ENCODE data around the gene TRIM74.
"Not testable (repeated sequence)": the region's sequence is repeated elsewhere in the genome, so short reads cannot be mapped to it uniquely, and the experiment has no call there.

The TRIM74 gene

GRCh38 chr7:72954563-72955198 lies 14.6 kb downstream of the TRIM74 start:
- DNase-seq (ENCODE audit: low spot score), result not testable (repeated sequence)

GRCh38 chr7:72953901-72954562 lies 15.2 kb downstream of the TRIM74 start:
- DNase-seq (ENCODE audit: low spot score), result not testable (repeated sequence)

GRCh38 chr7:72950432-72950831 lies 18.8 kb downstream of the TRIM74 start:
- not testable (repeated sequence) for DNase-seq (ENCODE audit: low spot score)

GRCh38 chr7:72949686-72950085 lies 19.6 kb downstream of the TRIM74 start:
- DNase-seq (ENCODE audit: low spot score), result not testable (repeated sequence)

- not testable (repeated sequence) for DNase-seq (ENCODE audit: low spot score)
Measured at GRCh38 chr7:72949276-72949675, 20.0 kb downstream of the TRIM74 start.

- not testable (repeated sequence) for DNase-seq (ENCODE audit: low spot score)
Measured at GRCh38 chr7:72948714-72949113, 20.6 kb downstream of the TRIM74 start.

GRCh38 chr7:72946130-72946745 lies 23.0 kb downstream of the TRIM74 start:
- not testable (repeated sequence) for DNase-seq (ENCODE audit: low spot score)

GRCh38 chr7:72945597-72945996 lies 23.7 kb downstream of the TRIM74 start:
- peak; percentile 4 for DNase-seq (ENCODE audit: low spot score)

- DNase-seq (ENCODE audit: low spot score), result not testable (repeated sequence)
Measured at GRCh38 chr7:72944937-72945336, 24.3 kb downstream of the TRIM74 start.

- DNase-seq (ENCODE audit: low spot score), result not testable (repeated sequence)
Measured at GRCh38 chr7:72942956-72943355, 26.3 kb downstream of the TRIM74 start.

GRCh38 chr7:72942022-72942705 lies 27.1 kb downstream of the TRIM74 start:
- DNase-seq (ENCODE audit: low spot score), result not testable (repeated sequence)

- DNase-seq (ENCODE audit: low spot score), result not testable (repeated sequence)
Measured at GRCh38 chr7:72928216-72928615, 41.0 kb downstream of the TRIM74 start.

GRCh38 chr7:72927791-72928190 lies 41.5 kb downstream of the TRIM74 start:
- not testable (repeated sequence) for DNase-seq (ENCODE audit: low spot score)

GRCh38 chr7:72925546-72926120 lies 43.6 kb downstream of the TRIM74 start:
- DNase-seq (ENCODE audit: low spot score), result peak; percentile 52

GRCh38 chr7:72924733-72925545 lies 44.3 kb downstream of the TRIM74 start, which contains the start of gene POM121:
POM121 (plus strand) TSS chr7:72925095; CDS start chr7:72925122, 27 bp downstream.
- peak; percentile 96 for DNase-seq (ENCODE audit: low spot score)

GRCh38 chr7:72924386-72924732 lies 44.9 kb downstream of the TRIM74 start:
- no peak for DNase-seq (ENCODE audit: low spot score)

GRCh38 chr7:72919256-72919775 lies 50.0 kb downstream of the TRIM74 start:
- no peak for DNase-seq (ENCODE audit: low spot score)

- DNase-seq (ENCODE audit: low spot score), result peak; percentile 29
Measured at GRCh38 chr7:72914756-72915525, 54.3 kb downstream of the TRIM74 start.

GRCh38 chr7:72913750-72914149 lies 55.5 kb downstream of the TRIM74 start:
- not testable (repeated sequence) for DNase-seq (ENCODE audit: low spot score)

GRCh38 chr7:72911395-72911794 lies 57.9 kb downstream of the TRIM74 start:
- DNase-seq (ENCODE audit: low spot score), result not testable (repeated sequence)

All from iPS-NIHi11 (cell line).